Subcutaneous adipose tissue (tissue), 4 donors: Measurements from ENCODE around the gene TSSK3. TPM values are rescaled to one million over a fixed set of nuclear protein-coding genes. Genes with fewer than 3 reads are reported as not detected.

Source experiments
- total RNA-seq, 4 donors: library from RNA; depleted of rRNA; stranded (reverse); fragments of >200 nt; gene quantifications; one replicate each; pipeline ENCODE4 v1.1.0, GENCODE V29; 2016

Gene TSSK3
- total RNA-seq, 4 donors from 2014 or later = 0.51 to 2.9 (median 1.1) TPM; not detected in 1

Other genes starting within 250 kb of the TSSK3 start
- 10 to 100 TPM; 28.4 to 40.5 (median 36.9) TPM for gene TXLNA, start 182.9 kb upstream of the TSSK3 start, total RNA-seq
- 1 to 10 TPM in 2 of 4 donors, under 1 TPM in 1, not detected in 1; 0.75 to 2.7 (median 2.2) TPM for gene CCDC28B, start 161.9 kb upstream of the TSSK3 start, total RNA-seq
- 1 to 10 TPM in 2 of 4 donors, under 1 TPM in 1, not detected in 1; 0.85 to 1.5 (median 1.1) TPM for gene IQCC, start 156.9 kb upstream of the TSSK3 start, total RNA-seq
- gene DCDC2B, start 153.4 kb upstream of the TSSK3 start, total RNA-seq = not detected
- 10 to 100 TPM in 1 of 4 donors, 1 to 10 TPM in 3; 7.0 to 18.6 (median 9.4) TPM for gene TMEM234, start 140.2 kb upstream of the TSSK3 start, total RNA-seq
- 100 to 1,000 TPM; 137 to 166 (median 147) TPM for gene EIF3I, start 140.1 kb upstream of the TSSK3 start, total RNA-seq
- 1 to 10 TPM in 2 of 4 donors, under 1 TPM in 2; 0.85 to 5.5 (median 1.1) TPM for gene FAM167B, start 115.3 kb upstream of the TSSK3 start, total RNA-seq
- gene LCK, start 111.3 kb upstream of the TSSK3 start, total RNA-seq = 1 to 10 TPM in 2 of 4 donors, under 1 TPM in 2; 0.38 to 3.6 (median 1.6) TPM
- gene HDAC1, start 70.5 kb upstream of the TSSK3 start, total RNA-seq = 10 to 100 TPM; 28.6 to 35.0 (median 31.1) TPM
- 10 to 100 TPM in 1 of 4 donors, 1 to 10 TPM in 3; 4.2 to 10.3 (median 7.4) TPM for gene MARCKSL1, start 26.3 kb upstream of the TSSK3 start, total RNA-seq
- 10 to 100 TPM in 1 of 4 donors, 1 to 10 TPM in 3; 2.0 to 19.2 (median 6.9) TPM for gene FAM229A, start 54 bp upstream of the TSSK3 start, total RNA-seq
- gene BSDC1, start 31.9 kb downstream of the TSSK3 start, total RNA-seq = 10 to 100 TPM; 49.4 to 92.1 (median 71.9) TPM
- under 1 TPM in 1 of 4 donors, not detected in 3; under 0.01 TPM for gene ZBTB8B, start 102.5 kb downstream of the TSSK3 start, total RNA-seq
- gene ZBTB8A, start 176.9 kb downstream of the TSSK3 start, total RNA-seq = 10 to 100 TPM in 1 of 4 donors, 1 to 10 TPM in 3; 7.9 to 10.6 (median 9.1) TPM